HL-60 (cell line): ENCODE data around the gene GCNT2.
"Not testable (repeated sequence)": the region's sequence is repeated elsewhere in the genome, so short reads cannot be mapped to it uniquely, and the experiment has no call there.

Experiments
- DNase-seq, 2 experiments: peaks; one replicate each; pipeline ENCODE4 v3.0.0-alpha.2; 2010 to 2020; ENCODE audit warnings: low read depth in 1 of 2, low spot score in 1 of 2
- H3K27ac ChIP-seq: fragments of 250-450 bp; sonication (Bioruptor Pico); replicated peaks from 2 replicates; pipeline ENCODE4 v1.5.1; 2020; ENCODE audit warnings: mild to moderate bottlenecking, moderate library complexity
- H3K27me3 ChIP-seq: fragments of 250-450 bp; sonication (Bioruptor Pico); 2 replicates; pipeline ENCODE4 v1.5.1; 2021; ENCODE audit warnings: mild to moderate bottlenecking, moderate library complexity; ENCODE audit not compliant: insufficient read depth, poor library complexity, severe bottlenecking
- H3K4me3 ChIP-seq: replicated peaks from 2 replicates; pipeline ENCODE4 v1.5.1; 2011; ENCODE audit warnings: mild to moderate bottlenecking, control low read depth, low read length; ENCODE audit not compliant: insufficient read depth
- GABPA ChIP-seq: IDR thresholded peaks from 2 replicates; pipeline ENCODE4 v1.6.1; 2012; ENCODE audit warnings: low read depth
- POLR2AphosphoS5 ChIP-seq: IDR thresholded peaks from 2 replicates; pipeline ENCODE4 v1.6.1; 2012; ENCODE audit warnings: low read depth
- REST ChIP-seq: IDR thresholded peaks from 2 replicates; pipeline ENCODE4 v1.6.1; 2012; ENCODE audit warnings: low read depth; ENCODE audit not compliant: insufficient replicate concordance
- SPI1 ChIP-seq: IDR thresholded peaks from 2 replicates; pipeline ENCODE4 v1.6.1; 2012; ENCODE audit warnings: low read depth, mild to moderate bottlenecking, borderline replicate concordance
- TF ChIP-seq, protein P1 (sequence below): IDR thresholded peaks from one replicate; pipeline ENCODE4 v1.5.1; 2011; ENCODE audit warnings: low read length, control low read depth, inconsistent platforms; ENCODE audit not compliant: insufficient read depth

The GCNT2 gene

GRCh38 chr6:10565913-10566312 lies 44.8 kb downstream of the GCNT2 start:
- no peaks in the 10 kb centered on the region for H3K27me3 ChIP-seq
- no peak overlapping the region for H3K27ac ChIP-seq
- no peak for DNase-seq
- H3K4me3 ChIP-seq: no peak overlapping the region
- TF ChIP-seq GABPA: no peak
- TF ChIP-seq SPI1: no peak
- TF ChIP-seq POLR2AphosphoS5: no peak
- TF ChIP-seq, protein P1, sequence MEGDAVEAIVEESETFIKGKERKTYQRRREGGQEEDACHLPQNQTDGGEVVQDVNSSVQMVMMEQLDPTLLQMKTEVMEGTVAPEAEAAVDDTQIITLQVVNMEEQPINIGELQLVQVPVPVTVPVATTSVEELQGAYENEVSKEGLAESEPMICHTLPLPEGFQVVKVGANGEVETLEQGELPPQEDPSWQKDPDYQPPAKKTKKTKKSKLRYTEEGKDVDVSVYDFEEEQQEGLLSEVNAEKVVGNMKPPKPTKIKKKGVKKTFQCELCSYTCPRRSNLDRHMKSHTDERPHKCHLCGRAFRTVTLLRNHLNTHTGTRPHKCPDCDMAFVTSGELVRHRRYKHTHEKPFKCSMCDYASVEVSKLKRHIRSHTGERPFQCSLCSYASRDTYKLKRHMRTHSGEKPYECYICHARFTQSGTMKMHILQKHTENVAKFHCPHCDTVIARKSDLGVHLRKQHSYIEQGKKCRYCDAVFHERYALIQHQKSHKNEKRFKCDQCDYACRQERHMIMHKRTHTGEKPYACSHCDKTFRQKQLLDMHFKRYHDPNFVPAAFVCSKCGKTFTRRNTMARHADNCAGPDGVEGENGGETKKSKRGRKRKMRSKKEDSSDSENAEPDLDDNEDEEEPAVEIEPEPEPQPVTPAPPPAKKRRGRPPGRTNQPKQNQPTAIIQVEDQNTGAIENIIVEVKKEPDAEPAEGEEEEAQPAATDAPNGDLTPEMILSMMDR: no peak
- no peak for TF ChIP-seq REST

DNA sequence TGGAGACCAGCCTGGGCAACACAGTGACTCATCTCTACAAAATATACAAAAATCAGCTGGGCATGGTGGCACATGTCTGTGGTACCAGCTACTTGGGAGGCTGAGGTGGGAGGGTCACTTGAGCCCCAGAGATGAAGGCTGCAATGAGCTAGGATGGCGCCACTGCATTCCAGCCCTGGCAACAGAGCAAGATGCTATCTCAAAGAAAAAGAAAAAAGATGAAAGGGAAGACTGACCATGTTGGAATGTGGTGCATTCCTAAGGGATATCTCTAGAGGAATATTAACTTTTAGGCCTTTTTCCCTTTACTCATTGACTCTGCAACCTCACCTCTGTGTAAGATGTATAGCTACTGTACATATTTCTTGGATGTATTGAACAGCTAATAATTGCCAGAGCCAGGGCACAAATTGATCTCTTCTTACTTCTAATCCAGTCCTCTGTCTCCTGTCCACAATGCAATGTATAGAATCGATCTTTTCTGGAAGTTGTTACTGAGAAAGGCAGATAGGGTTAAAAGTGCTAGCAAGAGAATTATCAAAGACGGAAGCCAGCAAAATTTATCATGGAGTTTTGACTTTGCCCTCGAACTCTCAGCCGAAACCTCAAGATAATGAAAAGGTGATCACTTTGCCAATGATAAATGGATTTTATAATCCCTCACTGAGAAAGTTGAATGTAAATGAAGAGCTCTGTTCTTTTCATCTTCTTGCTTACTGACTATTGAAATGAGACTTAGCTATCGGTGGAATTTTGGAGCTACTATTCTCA lies 46.3 kb downstream of the GCNT2 start:
- DNase-seq: no peak
- TF ChIP-seq REST (no peak), GABPA (no peak)
- no peak overlapping the region for H3K27ac ChIP-seq
- no peaks in the 10 kb centered on the region for H3K27me3 ChIP-seq
- H3K4me3 ChIP-seq: no peak overlapping the region

DNA sequence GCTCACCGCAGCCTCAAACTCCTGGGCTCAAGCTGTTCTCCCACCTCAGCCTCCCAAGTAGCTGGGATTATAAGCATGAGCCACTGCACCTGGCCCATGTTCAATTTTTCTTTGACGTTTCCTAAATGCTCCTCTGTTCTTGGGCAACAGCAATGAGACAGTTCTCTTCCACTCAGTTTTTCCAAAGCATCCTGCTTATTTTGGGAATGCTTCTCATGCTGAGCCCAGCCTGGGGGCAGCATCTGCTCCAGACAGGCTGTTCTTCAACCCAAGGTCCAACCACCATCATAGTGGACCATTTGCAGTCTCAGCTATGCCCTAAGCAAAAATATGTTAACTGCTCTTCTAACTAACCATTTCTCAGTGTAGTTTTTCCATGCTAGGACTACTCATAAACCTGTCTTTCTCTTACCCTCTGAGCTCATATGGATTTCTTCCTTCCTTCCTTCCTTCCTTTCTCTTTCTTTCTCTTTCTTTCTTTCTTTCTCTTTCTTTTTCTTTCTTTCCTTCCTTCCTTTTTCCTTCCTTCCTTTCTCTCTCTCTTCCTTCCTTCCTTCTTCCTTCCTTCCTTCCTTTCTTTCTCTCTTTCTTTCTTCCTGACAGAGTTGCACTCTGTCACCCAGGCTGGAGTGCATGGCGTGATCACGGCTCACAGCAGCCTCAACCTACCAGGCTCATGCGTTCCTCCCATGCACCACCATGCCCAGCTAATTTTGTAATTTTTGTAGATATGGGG lies 48.4 kb downstream of the GCNT2 start:
- DNase-seq: no peak
- no peak for TF ChIP-seq SPI1
- no peak for TF ChIP-seq POLR2AphosphoS5
- no peak for TF ChIP-seq REST
- TF ChIP-seq GABPA: no peak
- TF ChIP-seq, protein P1: no peak
- no peak overlapping the region for H3K27ac ChIP-seq
- no peak overlapping the region for H3K4me3 ChIP-seq
- no peaks in the 10 kb centered on the region for H3K27me3 ChIP-seq

DNA sequence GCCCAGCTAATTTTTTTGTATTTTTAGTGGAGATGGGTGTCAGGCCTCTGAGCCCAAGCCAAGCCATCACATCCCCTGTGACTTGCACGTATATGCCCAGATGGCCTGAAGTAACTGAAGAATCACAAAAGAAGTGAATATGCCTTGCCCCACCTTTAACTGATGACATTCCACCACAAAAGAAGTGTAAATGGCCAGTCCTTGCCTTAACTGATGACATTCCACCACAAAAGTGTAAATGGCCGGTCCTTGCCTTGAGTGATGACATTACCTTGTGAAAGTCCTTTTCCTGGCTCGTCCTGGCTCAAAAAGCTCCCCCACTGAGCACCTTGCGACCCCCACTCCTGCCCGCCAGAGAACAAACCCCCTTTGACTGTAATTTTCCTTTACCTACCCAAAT lies 54.4 kb downstream of the GCNT2 start:
- not testable (repeated sequence) for DNase-seq, H3K27me3 ChIP-seq, H3K4me3 ChIP-seq, H3K27ac ChIP-seq
